Measurements from ENCODE around the gene RESP18.

The RESP18 gene

DNA sequence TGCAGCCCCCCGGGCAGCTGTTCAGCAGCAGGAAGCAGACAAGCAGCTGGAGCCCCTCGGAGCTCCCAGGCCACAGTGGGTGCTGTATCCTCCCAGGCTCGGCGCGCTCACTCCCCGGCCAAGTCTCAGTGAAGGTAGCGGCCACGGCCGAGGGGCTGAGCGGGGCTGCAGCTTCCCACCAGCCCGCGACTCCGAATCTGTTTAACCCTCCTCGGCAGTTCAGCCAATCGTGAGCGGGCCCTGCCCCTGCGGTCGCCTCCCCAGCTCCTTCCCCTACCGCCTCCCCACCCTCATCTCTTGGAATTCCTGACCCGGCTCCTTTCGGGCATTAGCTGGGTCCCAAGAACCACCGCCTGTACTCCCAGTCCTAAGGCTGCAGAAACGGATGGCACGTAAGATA lies at the start of gene RESP18:
RESP18 (minus strand) TSS at position 203 of the 400 bp plus-strand sequence.
- no peak for DNase-seq (ENCODE audit: extremely low read depth in 1 of 2, low read depth in 1 of 2)

DNA sequence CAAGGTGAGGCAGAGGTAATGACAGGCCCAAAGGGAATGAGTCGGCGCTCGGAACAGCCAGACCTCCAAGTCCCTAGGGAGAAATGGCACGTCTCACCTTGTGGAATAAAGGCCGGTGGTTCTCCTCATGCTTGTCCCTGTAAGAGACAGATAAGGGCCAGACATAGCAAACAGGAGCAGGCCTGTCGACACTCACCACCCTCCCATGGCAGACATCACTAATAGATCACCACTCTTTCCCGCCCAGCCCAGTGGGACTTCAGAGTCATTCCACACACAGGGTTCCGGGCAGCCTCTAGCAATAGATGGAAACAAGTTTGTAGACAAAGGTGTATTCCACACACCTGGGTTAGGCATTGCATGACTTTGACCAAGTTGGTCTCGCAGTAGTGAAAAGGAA lies 48.9 kb upstream of the RESP18 start:
- no peak for DNase-seq (ENCODE audit: extremely low read depth in 1 of 2, low read depth in 1 of 2)

DNA sequence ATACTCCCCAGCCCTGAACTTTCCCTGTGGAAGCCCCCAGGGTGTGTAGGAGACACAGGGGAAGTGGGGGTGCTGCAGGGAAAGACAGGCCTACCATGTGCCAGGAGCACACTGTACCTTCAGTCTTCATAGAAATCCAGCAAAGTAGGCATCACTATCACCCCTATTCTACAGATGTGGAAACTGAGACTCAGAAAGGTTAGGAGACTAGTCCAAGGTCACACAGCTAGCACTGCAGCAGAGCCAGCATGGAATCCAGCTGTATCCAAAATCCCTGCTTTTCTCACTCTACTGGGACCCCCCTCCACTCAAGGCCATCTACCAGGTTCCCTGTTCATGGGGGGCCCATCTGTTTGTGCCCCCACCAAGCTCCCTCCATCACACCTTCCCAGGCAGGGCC lies 48.4 kb upstream of the RESP18 start:
- DNase-seq (ENCODE audit: extremely low read depth in 1 of 2, low read depth in 1 of 2) = no peak

DNA sequence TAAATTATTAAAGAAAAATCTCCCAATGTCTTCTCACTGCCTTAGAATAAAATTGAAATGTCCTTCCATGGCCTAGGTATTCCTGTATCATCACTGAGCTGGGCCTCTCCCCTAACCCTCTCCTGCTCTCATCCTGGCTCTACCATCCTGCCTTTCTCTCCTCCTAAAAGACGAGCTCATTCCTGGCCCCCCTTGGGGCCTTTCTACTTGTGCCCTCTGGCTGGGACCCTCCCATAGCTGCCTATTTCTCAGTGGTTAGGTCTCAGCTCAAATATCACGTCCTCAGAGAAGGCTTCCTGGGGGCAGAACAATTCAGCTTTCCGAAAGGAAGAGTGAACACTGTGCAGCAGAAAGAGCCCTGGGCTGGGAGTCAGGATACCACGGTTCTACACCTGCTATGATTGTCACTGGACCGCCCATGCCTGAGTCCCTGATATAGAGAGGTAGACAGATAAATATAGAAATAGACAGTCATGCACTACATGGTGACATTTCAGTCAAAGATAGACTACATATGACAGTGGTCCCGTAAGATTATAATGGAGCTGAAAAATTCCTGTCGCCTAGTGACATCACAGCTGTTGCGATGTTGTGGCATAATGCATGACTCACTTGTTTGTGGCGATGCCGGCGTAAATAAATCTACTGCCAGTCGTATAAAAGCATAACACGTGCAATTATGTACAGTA lies 45.8 kb upstream of the RESP18 start:
- DNase-seq (ENCODE audit: extremely low read depth in 1 of 2, low read depth in 1 of 2) = no peak

DNA sequence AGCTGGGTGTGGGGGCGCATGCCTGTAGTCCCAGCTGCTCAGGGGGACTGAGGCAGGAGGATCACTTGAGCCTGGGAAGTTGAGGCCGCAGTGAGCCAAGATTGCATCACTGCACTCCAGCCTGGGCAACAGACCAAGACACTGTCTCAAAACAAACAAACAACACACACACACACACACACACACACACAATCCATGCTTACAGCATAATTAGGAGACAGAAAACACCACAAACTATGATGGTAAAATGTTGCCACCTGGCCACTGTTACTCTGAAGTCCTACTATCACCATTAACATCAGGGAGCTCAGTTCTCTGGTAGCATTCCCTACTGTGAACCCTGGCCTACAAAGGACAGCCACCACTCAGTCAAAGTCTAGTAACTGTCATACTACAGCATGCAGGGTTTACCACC lies 36.9 kb upstream of the RESP18 start:
- no peak for DNase-seq (ENCODE audit: extremely low read depth in 1 of 2, low read depth in 1 of 2)

DNA sequence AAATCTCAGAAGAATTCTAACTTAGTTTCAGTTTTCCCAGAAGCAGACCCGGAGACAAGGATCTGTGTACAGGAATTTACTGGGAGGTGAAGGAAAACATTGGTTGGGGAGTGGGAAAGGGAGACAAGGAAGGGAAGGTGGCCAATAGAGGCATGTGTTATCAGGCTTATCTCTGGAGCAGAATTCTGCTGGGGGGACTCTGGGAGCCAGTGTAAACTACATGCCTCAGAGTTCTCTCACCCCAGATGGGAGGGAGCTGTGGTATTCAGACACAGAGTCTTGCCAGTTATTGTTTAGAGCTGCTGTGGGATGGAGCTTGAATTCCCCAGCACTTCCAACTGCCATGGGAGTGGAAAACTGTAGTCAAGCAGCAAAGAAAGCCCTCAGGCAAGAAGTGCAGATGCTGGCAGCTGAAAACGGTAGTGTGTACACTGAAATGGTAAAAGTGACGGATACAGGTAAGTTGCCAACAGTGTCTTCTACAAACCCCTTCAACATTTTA lies 36.2 kb upstream of the RESP18 start:
- DNase-seq (ENCODE audit: extremely low read depth in 1 of 2, low read depth in 1 of 2) = no peak

DNA sequence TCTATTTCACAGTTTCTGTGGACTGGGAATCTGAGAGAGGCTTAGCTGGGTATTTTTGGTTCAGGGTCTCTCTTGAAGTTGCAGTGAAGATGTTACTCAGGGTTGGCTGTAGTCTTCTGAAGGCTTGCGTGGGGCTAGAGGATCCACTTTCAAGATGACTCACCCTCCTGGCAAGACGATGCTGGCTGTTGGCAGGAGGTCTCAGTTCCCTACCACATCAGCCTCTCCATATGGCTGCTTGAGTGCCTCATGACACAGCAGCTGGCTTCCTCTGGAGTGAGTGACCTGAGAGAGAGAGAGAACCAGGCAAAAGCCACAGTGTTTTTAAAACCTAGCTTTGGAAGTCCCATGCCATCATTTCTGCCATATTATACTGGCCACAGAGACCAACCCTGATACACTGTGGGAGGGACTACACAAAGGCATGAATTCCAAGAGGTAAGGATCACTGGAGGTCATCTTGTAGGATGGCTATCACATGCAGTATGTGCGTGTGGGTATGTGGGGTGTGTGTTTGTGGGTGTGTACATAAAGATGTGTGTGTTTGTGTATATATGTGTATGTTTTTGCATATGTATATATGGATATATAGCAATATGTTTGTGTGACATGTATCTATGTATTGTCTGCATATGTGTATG lies 30.1 kb upstream of the RESP18 start:
- DNase-seq (ENCODE audit: extremely low read depth in 1 of 2, low read depth in 1 of 2) = no peak

DNA sequence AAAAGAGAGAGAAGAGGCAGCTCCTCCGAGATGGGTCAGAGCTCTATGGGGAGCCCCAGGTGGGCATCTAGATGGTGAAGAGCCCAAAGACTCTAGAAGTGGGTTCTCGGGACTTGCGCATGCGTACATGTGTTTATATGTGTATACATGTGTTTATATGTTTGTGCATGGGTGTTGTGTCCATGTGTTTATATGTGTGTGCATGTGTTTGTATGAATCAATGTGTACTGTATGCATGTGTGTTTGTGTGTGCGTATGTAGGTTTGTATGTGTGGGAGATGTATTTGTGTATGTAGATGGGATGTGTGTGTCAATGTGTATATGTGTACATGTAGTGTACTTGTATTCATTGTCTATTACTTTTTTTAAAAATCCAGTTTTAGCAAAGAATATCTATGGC lies 29.5 kb upstream of the RESP18 start:
- DNase-seq (ENCODE audit: extremely low read depth in 1 of 2, low read depth in 1 of 2) = no peak

DNA sequence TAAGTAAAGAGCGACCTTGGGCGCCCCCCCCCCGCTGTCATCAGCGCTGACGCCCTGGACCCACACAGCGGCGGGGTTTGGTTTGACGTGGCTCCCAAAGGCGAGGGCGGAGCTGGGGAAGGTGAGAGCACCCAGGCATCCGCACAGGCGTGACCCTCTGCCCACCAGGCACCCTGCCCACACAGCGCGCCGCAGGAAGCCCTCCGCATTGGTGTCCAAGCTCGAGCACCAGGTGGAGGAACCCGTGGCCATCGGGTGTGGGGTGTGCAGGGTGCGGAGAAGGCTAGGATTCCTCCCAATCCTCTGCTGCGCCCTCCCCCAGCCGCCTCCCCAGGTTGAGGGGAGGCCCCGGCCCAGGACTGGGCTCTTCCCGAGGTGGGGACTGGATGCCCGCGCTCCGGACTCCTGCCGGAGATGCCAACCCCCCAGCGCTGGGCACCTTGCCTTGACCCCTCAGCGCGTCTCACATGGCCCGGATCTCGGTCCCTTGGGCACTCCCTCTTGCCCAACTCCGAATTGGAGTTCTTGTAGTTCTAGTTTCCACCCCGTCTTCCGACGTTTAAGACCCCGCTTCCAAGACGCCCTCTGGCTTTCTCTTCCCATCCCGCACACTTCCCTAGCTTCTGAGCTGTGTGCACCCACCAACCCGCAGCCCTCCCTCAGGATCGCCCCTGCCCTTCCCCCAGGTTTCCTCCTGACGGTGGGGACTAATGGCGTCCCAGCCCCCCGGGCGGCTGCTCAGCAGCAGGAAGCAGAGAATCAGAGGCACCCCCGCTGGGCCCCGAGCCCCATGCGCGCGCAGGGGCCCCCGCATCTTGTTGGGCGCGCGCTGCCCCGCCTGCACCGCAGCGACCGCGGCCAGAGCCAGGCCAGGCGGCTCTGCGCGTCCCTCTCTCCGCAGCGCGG lies 25.9 kb upstream of the RESP18 start:
- no peak for DNase-seq (ENCODE audit: extremely low read depth in 1 of 2, low read depth in 1 of 2)

DNA sequence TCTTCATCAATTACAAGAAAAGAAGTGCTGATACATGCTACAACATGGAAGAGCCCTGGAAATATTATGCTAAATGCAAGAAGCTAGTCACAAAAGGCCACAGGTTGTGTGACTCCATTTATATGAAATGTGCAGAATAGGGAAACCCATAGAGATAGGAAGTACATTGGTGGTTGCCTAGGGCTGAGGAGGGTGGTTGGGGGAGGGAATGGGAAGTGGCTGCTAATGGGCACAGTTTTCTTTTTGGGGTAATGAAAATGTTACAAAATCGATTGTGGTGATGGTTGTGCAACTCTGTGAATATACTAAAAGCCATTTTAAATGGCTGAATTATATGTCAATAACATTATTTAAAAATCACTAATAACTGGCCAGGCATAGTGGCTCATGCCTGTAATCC lies 24.3 kb upstream of the RESP18 start:
- DNase-seq (ENCODE audit: extremely low read depth in 1 of 2, low read depth in 1 of 2) = no peak

DNA sequence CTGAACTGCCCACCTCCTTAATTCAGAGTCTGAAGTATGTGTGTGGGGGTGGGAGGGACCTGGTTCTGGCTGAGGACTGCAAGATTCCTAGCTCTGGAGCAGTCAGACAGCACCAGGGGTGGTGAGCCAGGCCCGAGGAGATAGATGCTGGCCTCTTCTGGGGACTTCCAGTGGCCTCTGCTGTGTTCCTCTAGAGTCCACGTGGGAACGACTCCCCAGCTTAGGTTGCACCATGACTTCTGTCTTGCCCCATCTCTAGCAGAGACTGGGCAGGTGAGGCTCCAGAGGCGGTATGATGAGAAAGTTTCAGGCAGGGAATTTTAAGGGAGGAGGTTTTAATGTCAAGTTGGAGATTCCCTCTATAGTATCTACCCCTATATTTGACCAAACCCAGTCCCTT lies 22.0 kb upstream of the RESP18 start:
- no peak for DNase-seq (ENCODE audit: extremely low read depth in 1 of 2, low read depth in 1 of 2)

DNA sequence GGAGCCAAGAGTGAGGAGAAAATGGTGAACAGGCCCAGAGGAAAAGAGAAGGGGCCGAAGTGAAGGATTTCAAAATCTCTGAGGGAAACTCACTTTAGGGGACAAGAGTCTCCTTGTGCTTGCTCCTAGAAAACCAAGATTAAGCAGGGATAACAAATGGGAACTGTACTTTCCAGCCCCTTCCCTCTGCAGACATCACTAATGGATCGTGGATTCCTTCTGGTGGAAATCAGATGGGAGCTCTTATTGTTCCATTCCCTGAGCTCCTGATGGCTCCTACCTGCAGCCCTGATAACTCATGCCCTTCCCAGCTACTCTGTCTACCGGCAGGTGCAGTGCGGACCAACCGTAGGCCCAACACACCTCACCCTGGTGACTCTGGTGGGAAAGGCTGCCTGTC lies 20.6 kb upstream of the RESP18 start:
- no peak for DNase-seq (ENCODE audit: extremely low read depth in 1 of 2, low read depth in 1 of 2)

DNA sequence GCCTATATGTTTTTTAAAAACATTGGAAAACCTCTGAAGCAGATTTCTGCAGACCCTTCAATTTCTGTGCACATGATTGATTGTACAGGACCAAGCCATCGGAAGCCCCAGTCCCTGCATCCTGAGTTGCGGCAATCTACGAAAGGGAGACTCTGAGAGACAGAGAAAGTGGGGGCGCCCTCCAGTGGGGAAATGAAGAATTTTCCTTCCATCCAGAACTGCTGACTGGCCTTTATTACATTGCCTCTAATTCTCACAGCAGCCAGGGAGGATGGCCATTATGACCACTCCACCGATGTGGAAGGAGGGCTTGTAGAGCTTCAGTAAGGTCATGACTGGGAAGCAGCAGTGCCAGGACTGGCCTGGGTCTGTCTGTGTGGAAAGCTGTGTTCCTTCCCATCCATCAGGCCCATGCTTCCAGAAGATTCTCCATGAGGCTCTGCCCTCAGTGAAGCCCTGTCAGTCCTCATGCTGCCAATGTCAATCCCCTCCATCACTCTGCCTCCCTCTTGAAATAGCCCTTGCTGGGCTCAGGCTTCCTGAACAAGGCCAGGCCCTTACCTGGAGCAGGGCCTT lies 20.0 kb upstream of the RESP18 start:
- DNase-seq (ENCODE audit: extremely low read depth in 1 of 2, low read depth in 1 of 2) = peak; percentile 27 to 45

DNA sequence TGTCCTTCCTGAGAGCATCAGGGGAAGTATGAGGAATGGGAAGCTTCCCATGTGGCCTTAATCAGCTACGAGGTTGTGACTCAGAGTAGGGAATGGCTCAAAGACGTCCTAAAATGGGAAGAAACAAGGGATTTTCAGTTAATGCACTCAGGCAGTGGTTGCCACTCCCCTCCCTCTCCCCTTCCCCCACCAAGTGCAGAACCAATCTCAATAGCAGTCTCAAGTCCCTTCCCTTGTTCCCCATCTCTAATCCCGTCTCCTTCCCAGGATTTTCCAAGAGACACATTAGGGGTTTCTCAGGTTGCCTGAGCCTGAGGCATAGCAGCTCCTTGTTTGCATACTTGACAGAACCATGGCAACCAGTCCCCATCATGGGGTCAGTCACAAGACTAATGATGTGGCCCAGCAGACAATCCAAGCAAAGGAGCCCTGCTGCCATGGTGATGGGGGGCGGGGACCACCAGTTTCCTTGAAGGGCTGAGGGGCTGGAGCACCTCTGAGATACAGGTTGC lies 18.2 kb upstream of the RESP18 start:
- no peak for DNase-seq (ENCODE audit: extremely low read depth in 1 of 2, low read depth in 1 of 2)

DNA sequence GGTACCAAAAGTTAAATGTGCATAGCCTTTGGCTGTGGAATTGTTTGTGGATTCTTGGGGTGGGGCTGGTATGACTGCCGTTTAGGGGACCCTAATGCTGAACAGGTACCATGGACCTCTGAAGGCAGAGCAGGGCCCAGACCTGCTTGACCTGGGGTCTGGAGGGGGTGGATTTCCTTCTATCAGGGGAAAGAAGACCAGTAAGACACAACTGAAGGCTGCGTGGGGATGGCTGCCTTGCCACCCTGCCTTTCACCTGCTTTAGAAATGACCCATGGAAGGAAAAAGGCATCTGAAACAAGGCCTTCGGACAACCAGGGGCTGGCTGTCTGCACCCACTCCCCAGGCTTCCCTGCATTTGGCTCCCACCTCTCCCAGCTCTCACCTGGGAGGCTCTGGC lies 17.7 kb upstream of the RESP18 start:
- DNase-seq (ENCODE audit: extremely low read depth in 1 of 2, low read depth in 1 of 2) = no peak

DNA sequence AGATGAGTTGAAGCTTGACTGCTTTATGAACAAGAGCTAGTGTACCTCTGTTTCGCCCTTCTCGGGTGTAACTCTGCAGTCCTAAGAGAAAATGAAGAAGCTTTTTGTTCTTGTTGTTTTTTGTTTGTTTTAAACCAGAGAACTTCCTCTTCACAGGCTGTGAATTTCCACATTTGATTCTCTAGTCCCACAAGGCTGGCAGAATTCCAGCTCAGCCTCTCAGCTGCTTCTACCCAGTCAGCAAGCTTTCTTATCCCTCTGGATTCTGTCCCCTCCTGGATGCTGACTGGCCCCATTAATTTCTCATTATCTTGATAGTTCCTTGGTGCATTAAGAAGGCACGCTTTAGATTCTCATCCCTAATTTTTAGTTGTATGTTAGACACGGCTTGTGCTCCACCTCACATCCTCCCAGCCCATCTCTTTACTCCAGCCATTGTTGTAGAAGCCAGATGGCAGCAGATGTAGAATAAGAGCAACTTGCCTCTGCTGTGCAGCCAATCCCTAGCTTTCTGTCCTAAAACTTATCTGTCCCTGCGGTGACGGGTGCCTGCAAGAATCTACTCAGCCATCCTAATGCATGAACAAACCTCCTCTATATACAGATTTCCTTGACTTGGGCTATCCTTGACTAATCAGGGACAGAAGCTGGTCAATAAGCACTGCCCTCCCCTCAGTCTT lies 12.3 kb upstream of the RESP18 start:
- DNase-seq (ENCODE audit: extremely low read depth in 1 of 2, low read depth in 1 of 2) = no peak

DNA sequence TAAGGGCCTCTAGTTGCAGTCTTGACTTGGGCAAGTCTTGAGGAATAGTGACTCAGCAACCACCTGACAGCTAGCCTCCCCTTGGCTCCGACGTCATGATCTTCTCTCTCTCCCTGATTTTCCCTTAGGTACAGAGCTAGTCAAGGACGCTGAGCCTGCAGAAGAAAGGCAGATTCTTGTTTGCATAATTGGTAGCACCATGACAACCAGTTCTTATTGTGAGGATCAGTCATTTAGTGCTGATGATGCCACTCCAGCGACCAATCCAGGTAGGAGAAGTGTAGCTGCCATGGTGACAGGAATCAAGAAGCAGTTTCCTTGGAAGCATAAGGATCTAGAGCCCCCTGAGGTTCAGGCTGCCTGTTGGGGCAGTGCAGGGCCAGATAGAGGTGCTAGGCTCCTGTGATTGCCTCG lies 2.8 kb upstream of the RESP18 start:
- DNase-seq (ENCODE audit: extremely low read depth in 1 of 2, low read depth in 1 of 2) = no peak

DNA sequence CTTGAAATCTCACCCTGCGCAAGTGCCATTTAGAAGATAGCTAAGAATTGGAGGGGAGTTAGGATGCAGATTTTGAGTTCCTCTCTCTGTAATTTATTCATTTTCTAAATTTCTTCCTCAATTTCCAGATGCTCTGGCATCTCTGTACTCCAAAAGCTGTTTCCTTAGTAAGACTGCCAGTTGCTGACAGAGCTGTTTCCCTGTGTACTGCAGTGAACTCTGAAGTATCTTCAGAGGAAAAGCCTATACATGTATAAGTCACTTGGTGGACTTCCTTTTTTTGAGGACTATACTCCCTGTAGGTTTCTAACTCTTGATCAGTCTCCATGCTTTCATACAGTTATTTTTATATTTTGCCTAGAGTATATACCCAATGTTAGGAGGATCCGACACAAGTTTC lies 1.5 kb upstream of the RESP18 start:
- no peak for DNase-seq (ENCODE audit: extremely low read depth in 1 of 2, low read depth in 1 of 2)

DNA sequence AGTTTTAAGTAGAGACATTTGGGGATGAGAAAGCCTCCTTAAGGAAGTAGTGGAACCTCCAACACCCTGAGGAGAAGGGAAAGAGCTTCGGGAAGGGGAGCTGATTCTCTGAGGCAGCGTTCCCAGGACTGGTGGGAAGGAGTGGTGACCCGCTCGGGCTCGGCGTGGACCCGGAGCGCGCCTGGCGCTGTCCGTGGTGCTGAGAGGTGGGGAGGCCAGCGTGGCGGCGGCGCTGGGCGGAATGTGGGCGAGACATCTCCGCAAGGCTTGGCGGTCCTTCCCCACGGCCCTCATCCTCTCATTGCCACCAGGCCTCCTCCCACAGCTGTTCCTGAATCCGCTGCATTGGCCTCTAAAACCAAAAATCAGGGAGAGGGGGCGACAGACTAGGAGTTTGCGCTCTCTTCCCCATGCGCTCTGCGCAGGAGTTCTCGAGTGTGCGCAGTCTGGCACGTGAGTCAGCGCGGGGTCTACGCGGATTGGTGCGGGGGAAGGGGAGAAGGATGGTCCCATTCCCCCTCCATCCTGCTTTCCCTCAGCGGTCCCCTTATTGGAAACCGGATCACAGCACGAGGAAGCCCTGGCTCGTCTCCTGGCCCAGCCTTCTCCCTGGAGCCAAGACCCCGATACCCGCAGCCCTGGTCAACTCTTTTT lies 857 bp downstream of the RESP18 start:
- peak in 1 of 2 donors; percentile 8 for DNase-seq (ENCODE audit: extremely low read depth in 1 of 2, low read depth in 1 of 2)

DNA sequence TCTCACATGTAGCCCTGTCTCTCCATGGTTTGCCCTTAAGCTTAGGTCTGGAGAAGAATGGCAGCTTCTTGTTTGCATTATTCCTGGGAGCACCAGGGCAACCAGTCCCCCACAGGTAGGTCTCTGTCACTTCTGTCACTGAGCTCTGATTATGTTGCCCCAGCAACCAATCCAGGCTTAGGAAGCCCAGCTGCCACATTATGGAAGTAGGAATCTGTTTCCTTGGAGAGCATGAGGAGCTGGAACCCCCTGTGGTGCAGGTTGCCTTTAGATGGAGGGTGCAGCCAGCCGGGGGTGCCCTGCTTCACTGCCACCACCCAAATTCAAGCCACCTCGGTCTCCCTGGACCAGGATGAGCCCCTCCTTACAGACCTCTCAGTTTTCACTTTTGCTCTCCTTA lies 4.8 kb downstream of the RESP18 start:
- no peak for DNase-seq (ENCODE audit: extremely low read depth in 1 of 2, low read depth in 1 of 2)
